Measurements from ENCODE around the gene DDAH1.

DDAH1 gene

GRCh38 chr1:85467929-85468540, 3.1 kb upstream of the DDAH1 start:
- DNase-seq = no peak

- no peak for DNase-seq
These were observed 2.1 kb upstream of the DDAH1 start for GRCh38 chr1:85467036-85467435.

DNA sequence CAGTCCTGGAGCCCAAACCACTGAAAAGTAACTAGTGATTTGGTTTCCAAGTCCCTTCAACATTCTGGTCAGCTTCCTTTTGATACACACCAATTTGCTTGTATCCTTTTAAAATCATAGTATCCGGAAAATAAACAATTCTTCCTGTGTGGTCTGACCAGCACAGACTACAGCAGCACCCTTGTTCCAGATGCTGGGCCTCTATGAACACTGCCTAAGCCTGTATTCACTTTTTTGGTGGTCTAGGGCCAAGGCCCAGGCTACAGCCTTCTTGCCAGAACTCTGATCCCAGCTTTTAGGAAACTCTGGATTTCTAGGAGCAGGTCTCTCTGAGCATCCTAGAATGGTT, 801 bp upstream of the DDAH1 start:
- no peak for DNase-seq

- peak; percentile 62 for DNase-seq
These were observed 361 bp downstream of the DDAH1 start for GRCh38 chr1:85464497-85465098.

DNA sequence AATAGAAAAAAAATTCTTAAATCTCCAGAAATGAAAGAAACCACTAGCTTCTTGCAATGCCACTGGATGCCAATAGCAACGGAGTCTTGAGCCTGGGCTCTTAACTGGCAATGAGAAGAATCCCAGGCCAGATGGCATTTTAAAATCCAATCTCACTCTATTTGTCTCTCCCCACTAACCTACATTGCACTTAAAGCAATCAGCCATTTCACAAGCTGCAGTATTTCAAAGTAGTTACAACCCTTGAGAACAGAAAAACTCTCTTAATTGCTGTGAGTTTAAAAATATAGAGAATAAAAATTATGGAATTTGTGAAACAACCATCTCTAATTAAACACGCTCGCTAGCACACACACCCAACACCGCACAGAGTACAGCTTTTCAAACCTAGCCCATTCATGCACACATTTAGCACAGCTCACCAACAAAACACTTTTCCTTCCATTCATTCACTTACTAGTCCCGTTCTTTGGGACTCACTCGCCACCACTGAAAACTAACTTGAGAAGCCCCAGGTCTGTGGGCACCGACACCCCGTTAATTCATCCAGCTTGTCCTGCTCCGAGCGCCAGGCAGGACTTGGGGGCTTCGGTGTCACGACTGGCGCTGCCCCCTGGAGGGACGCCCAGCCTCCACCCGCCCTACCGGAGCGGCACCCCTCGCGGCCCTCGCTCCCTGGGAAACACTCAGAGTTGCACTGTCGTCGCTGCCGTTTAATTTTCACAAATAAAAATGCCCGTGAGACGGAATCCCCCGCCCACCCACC, 1.0 kb downstream of the DDAH1 start:
- DNase-seq = no peak

DNA sequence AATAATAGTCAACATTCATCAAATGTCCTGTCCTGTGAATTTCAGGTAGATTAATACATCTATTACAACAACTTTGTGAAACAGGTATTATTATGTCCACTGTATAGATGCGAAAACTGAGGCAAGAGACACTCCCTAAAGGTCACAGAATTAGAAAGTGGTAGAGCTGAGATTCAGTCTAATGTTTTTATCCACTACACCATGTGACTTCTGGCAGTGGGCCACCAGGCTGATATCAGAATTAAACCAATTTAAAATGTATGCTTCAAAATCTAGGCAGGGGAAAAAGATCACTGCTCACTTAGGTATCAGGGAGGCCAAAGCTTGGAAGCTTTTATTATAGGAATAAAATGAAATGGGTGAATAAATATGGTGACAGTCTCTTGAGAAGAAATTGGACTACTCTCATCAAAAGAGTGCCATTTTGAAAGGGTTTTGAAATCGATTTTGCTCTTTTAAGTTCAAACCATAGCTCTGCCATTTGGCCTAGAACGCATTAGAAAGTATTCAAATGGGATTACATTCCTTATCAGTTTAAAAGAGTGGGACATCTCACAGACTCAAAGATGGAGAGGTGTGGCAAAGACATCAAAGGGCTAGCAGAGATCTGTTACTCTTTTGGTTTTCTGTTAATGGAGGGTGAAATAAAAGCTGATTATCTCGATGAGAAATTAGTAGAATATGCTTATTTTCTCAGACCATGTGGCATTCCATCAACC, 1.9 kb downstream of the DDAH1 start:
- no peak for DNase-seq

DNA sequence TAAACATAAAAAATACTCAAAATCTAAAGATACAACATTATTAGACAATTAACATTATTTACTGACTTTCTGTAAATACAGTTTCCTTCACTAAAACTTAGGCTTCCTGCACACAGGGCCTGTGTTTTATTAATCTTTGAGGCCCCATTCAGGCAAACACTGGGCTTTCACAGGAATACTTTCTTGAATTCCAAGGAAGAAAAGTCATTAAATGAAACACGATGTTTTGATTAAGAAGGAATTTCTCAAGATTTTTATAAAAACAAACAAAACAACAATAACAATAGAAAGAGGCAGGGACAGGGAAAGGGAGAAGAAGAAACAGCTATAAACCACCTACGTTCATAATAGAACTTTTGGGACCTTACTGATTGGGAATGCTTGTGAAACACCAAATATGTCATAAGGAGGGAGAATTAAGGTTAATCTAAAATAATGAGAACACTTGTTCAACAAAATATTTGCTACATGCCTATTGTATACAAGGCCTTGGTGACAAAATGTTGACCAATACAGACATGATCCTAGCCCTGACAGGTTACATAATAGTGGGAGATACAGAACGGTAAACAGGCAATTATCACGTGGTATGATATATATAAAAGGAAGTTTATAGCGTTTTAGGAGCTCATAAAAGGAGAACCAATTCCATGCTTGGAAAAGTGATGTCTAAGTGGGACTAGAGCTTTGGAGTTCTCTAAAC, 3.6 kb downstream of the DDAH1 start:
- DNase-seq = no peak

DNA sequence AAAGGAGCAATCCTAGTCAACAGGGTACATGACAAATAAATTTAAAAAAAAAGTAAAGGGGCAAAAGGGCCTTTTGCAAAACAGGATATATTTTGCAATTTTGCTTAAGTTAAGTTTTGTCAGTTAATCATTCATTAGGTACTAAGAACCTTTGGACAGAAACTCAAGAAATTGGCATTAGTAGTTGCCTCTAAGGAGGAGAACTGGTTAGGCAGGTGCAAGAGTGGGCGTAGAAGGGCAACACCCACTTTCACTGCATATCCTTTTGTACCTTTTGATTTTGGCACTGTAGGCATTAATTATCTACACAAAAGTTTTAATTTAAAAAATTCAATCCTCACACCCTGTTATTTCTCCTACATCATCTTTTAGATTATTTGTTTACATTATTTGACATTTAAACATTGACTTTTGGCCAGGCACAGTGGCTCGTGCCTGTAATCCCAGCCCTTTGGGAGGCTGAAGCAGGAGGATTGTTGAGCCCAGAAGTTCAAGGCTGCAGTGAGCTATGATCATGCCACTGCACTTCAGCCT, 4.3 kb downstream of the DDAH1 start:
- no peak for DNase-seq

GRCh38 chr1:85459290-85459689, 5.7 kb downstream of the DDAH1 start:
- DNase-seq = no peak

GRCh38 chr1:85454214-85454613, 10.7 kb downstream of the DDAH1 start:
- no peak for DNase-seq

DNA sequence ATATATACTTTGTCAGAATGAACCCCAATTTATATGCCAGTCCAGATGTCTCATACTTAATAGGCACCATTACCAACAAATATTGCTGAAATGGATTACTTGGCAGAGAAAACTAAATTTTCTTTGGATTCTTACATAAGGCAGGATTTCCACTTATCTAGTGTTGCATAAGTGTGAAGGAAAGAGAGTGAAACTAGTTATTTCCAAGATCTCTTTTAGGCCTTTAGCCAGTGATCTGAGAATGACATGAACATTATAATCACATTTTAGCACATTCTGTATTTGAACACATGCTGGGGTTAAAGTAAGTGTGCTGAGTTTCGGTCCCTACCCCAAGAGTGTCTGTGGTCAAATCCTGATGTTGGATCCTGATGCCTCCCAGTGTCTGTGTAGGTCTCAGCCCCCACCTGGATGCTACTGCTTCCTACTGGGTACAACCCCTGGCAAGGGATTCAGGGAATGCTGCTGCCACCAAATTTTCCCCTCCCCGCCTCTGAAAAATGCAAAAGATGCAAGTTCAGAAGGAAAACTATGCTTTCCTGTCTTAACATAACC, 11.2 kb downstream of the DDAH1 start:
- no peak for DNase-seq

- no peak for DNase-seq
These were observed 12.0 kb downstream of the DDAH1 start for GRCh38 chr1:85452948-85453347.

GRCh38 chr1:85451236-85451830, 13.6 kb downstream of the DDAH1 start:
- no peak for DNase-seq

DNA sequence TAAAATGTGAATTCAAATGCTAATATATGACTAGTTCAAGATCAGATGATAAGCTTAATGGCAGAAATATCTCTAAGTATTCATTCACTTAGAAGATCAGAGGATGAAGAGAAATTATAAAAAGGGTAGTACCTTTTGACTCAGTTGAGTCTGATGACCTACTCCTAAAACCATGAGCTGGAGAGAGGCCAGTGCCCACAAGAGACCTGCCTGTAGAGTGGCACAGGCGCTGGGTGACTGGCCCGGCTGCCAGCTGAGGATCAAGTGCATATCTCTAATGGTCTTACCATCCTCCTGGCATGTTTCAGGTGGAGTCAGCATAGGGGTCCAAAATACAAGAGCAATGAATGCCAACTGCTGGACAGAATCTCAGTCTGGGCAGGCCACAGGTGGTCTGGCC, 14.1 kb downstream of the DDAH1 start:
- no peak for DNase-seq

GRCh38 chr1:85449356-85449755, 15.6 kb downstream of the DDAH1 start:
- DNase-seq = no peak

GRCh38 chr1:85448358-85448757, 16.6 kb downstream of the DDAH1 start:
- DNase-seq = no peak

- no peak for DNase-seq
These were observed 17.7 kb downstream of the DDAH1 start for GRCh38 chr1:85447006-85447943.

GRCh38 chr1:85445906-85446305, 19.1 kb downstream of the DDAH1 start:
- DNase-seq = no peak

GRCh38 chr1:85444381-85444780, 20.6 kb downstream of the DDAH1 start:
- no peak for DNase-seq

- DNase-seq = no peak
These were observed 24.3 kb downstream of the DDAH1 start for GRCh38 chr1:85440612-85441011.

GRCh38 chr1:85438353-85438752, 26.6 kb downstream of the DDAH1 start:
- DNase-seq = no peak

Measured in activated effector memory CD4-positive, alpha-beta T cell treated with anti-CD3 and anti-CD28 coated beads, Interleukin-2, amount 50 U/mL, for 16 hours (primary cell).